K562 (cell line): Measurements from ENCODE around the gene KCNH2. TPM values are rescaled to one million over a fixed set of nuclear protein-coding genes. Genes with fewer than 3 reads are reported as not detected.
A peak's percentile ranks its signal among the peaks of the same experiment; 100 is the strongest.

Experiments
- ATAC-seq: fragments of 200-7000 bp; cut with Tn5 transposase; 3 replicates; pipeline ENCODE4 v1.9.1; 2020; ENCODE audit warnings: moderate library complexity
- BruUV-seq: library from RNA; stranded (reverse); fragments of 400-500 nt; replicated peaks from 2 replicates; lab custom pipeline; 2021; lab: Mats Ljungman, UMichigan
- CTCF ChIA-PET: fragments of 300-600 bp; formaldehyde crosslinking; extraction: SDS; loops from one replicate; lab custom pipeline; 2021; ENCODE audit warnings: low intra/inter-chr PET ratio; lab: Yijun Ruan, JAX
- POLR2A ChIA-PET: fragments of 300-600, 350-650 bp; sonication (Branson Sonifier 250); formaldehyde crosslinking; extraction: SDS; loops from one replicate; lab custom pipeline; 2021; ENCODE audit warnings: antibody characterized with exemption, inconsistent platforms; lab: Yijun Ruan, JAX
- DNase-seq, 4 experiments: peaks; one replicate each; pipeline versions ENCODE4 v3.0.0 to v3.0.0-alpha.2; 2011 to 2018; ENCODE audit warnings: low spot score in 3 of 4, mixed read lengths in 3 of 4; ENCODE audit errors: extremely low read depth in 1 of 4
- FAIRE-seq: peaks from 2 replicates; lab custom pipeline; 2011; peaks lifted over from hg19 to GRCh38; lab: Jason Lieb, UNC
- H2AFZ ChIP-seq: 2 replicates; pipeline ENCODE4 v1.6.0; 2011; ENCODE audit warnings: low read depth, low read length, control low read depth, inconsistent platforms
- H3K27ac ChIP-seq: fragments of 200-600 bp; 3 replicates; pipeline ENCODE4 v1.8.0; 2011; ENCODE audit warnings: low read depth, mild to moderate bottlenecking, control low read depth, inconsistent platforms, low read length, moderate library complexity, mixed read lengths; ENCODE audit errors: extremely low read depth
- H3K27me3 ChIP-seq, 2 experiments: fragments of 300-600 bp in 1 of 2; 2 replicates in 1 of 2; 3 replicates in 1 of 2; pipeline versions ENCODE4 v1.6.0 to v1.8.0; 2011; ENCODE audit warnings: inconsistent platforms in 2 of 2, low read length in 2 of 2, mild to moderate bottlenecking in 1 of 2, mixed read lengths in 1 of 2, moderate library complexity in 1 of 2; ENCODE audit not compliant: control insufficient read depth in 2 of 2, insufficient read depth in 2 of 2
- H3K36me3 ChIP-seq: fragments of 300-600 bp; 3 replicates; pipeline ENCODE4 v1.8.0; 2011; ENCODE audit warnings: mild to moderate bottlenecking, low read length, inconsistent platforms; ENCODE audit not compliant: control insufficient read depth, insufficient read depth
- H3K4me1 ChIP-seq, 2 experiments: fragments of 200-600 bp in 1 of 2; replicated peaks in 1 of 2; 2 replicates in 1 of 2; 3 replicates in 1 of 2; pipeline versions ENCODE4 v1.5.1 to v1.8.0; 2011; ENCODE audit warnings: inconsistent platforms in 2 of 2, low read length in 2 of 2, mild to moderate bottlenecking in 1 of 2, mixed read lengths in 1 of 2, moderate library complexity in 1 of 2; ENCODE audit not compliant: control insufficient read depth in 2 of 2, insufficient read depth in 2 of 2
- H3K4me2 ChIP-seq: 2 replicates; pipeline ENCODE4 v1.6.1; 2011; ENCODE audit warnings: low read length, control low read depth, inconsistent platforms, mixed read lengths; ENCODE audit not compliant: insufficient read depth
- H3K4me3 ChIP-seq: fragments of 200-600 bp; sonication (generic), shearing (Covaris generic); 2 replicates; pipeline ENCODE4 v1.5.1; 2016; ENCODE audit warnings: control low read depth, inconsistent platforms
- H3K79me2 ChIP-seq: fragments of 200-600 bp; 3 replicates; pipeline ENCODE4 v1.8.0; 2011; ENCODE audit warnings: low read length, inconsistent platforms; ENCODE audit not compliant: control insufficient read depth, insufficient read depth
- H3K9ac ChIP-seq, 2 experiments: 2 replicates each; pipeline versions ENCODE4 v1.6.0 to v1.6.1; 2011; ENCODE audit warnings: low read depth in 2 of 2, low read length in 2 of 2, control low read depth in 1 of 2, inconsistent platforms in 1 of 2, mild to moderate bottlenecking in 1 of 2, mixed read lengths in 1 of 2; ENCODE audit not compliant: insufficient read depth in 1 of 2
- H3K9me1 ChIP-seq: one replicate; pipeline ENCODE4 v1.6.0; 2011; ENCODE audit warnings: inconsistent platforms, mild to moderate bottlenecking, low read length, moderate library complexity; ENCODE audit not compliant: control insufficient read depth, insufficient read depth
- H3K9me3 ChIP-seq: replicated peaks from 2 replicates; pipeline ENCODE4 v1.5.1; 2011; ENCODE audit warnings: low read depth, low read length, inconsistent platforms; ENCODE audit not compliant: control insufficient read depth, insufficient read depth
- H4K20me1 ChIP-seq: replicated peaks from 2 replicates; pipeline ENCODE4 v1.6.1; 2011; ENCODE audit warnings: low read length, inconsistent platforms, mixed read lengths; ENCODE audit not compliant: control insufficient read depth, insufficient read depth
- EGR1 ChIP-seq: fragments of 450-650 bp; conservative IDR thresholded peaks from 2 replicates; pipeline ENCODE4 v1.6.1; 2017; ENCODE audit warnings: mild to moderate bottlenecking
- PTRF ChIP-seq: fragments of 450-650 bp; IDR thresholded peaks from 2 replicates; pipeline ENCODE4 v1.6.1; 2016; ENCODE audit warnings: mild to moderate bottlenecking, missing genetic modification characterization, missing compliant biosample characterization
- SP2 ChIP-seq: IDR thresholded peaks from 2 replicates; pipeline ENCODE4 v1.6.1; 2011; ENCODE audit warnings: mild to moderate bottlenecking, low read depth, low read length, moderate library complexity; ENCODE audit not compliant: poor library complexity, severe bottlenecking; ENCODE audit errors: extremely low read depth
- SREBF2 ChIP-seq: sonication (generic); formaldehyde crosslinking; IDR thresholded peaks from 2 replicates; pipeline ENCODE4 v1.4.0; 2020; ENCODE audit warnings: mild to moderate bottlenecking, missing genetic modification reagents
- THAP7 ChIP-seq: fragments of 250-450 bp; sonication (Bioruptor Pico); IDR thresholded peaks from 2 replicates; pipeline ENCODE4 v1.5.0; 2021
- ZNF274 ChIP-seq: IDR thresholded peaks from 2 replicates; pipeline ENCODE4 v1.6.1; 2011; ENCODE audit warnings: low read depth, mild to moderate bottlenecking, low read length, moderate library complexity, borderline replicate concordance
- ZNF717 ChIP-seq: fragments of 250-450 bp; sonication (Bioruptor Pico); IDR thresholded peaks from 2 replicates; pipeline ENCODE4 v1.5.0; 2021
- WGBS: fragments of 100-300 bp; shearing (Covaris generic); methylation state at CpG from one replicate; pipeline ENCODE4 v1.1.6; 2016; ENCODE audit warnings: low coverage, mixed read lengths; ENCODE audit not compliant: insufficient coverage; ENCODE audit errors: missing lambda C conversion rate; 5-methylcytosine and 5-hydroxymethylcytosine counted together
- in situ Hi-C: fragments of 300-500 bp; cut with MboI; formaldehyde crosslinking; loops from 4 replicates; pipeline ENCODE4 v1.15.0; 2018; ENCODE audit warnings: inconsistent platforms, mixed read lengths
- intact Hi-C: fragments of 100-400 bp; cut with micrococcal nuclease; formaldehyde crosslinking; loops from 2 replicates; pipeline ENCODE4 v1.14.2; 2022
- polyA plus RNA-seq, 8 experiments: library from polyadenylated mRNA; depleted of rRNA in 4 of 8; stranded (reverse) in 5 of 8; unstranded in 3 of 8; fragments of >200 nt; fragmentation: Nextera tagmentation in 2 of 8; fragmentation: Illumina TruSeq in 1 of 8; extraction: Ambion mirVana in 2 of 8; extraction: Trizol in 1 of 8; gene quantifications; 2 replicates each; pipeline versions ENCODE4 v1.2.1 to v1.2.3, GENCODE V29; 2011 to 2014; ENCODE audit warnings: inconsistent platforms in 1 of 8, missing spikeins in 1 of 8
- total RNA-seq, 7 experiments: library from RNA; depleted of rRNA in 6 of 7; stranded (reverse); fragments of >200 nt in 6 of 7; fragmentation: Illumina TruSeq in 2 of 7; extraction: Trizol in 2 of 7; gene quantifications; 2 replicates each; pipeline versions ENCODE4 v1.2.1 to v1.2.3, GENCODE V29; 2011 to 2021; ENCODE audit warnings: low replicate concordance in 1 of 7
- TF ChIP-seq, protein P1 (sequence below): sonication (generic); formaldehyde crosslinking; IDR thresholded peaks from 2 replicates; pipeline ENCODE4 v1.8.0; 2022; ENCODE audit warnings: mild to moderate bottlenecking, missing genetic modification reagents
- TF ChIP-seq, protein P2 (sequence below): fragments of 450-650 bp; IDR thresholded peaks from 2 replicates; pipeline ENCODE4 v1.6.1; 2016; ENCODE audit warnings: missing biosample characterization, missing genetic modification characterization
- TF ChIP-seq, protein P3 (sequence below): sonication (generic); formaldehyde crosslinking; IDR thresholded peaks from 2 replicates; pipeline ENCODE4 v1.8.0; 2022; ENCODE audit warnings: mild to moderate bottlenecking, missing genetic modification reagents
- TF ChIP-seq, protein P4 (sequence below): IDR thresholded peaks from 2 replicates; pipeline ENCODE4 v1.6.1; 2011; ENCODE audit not compliant: insufficient read length; ENCODE audit errors: extremely low read depth

Gene KCNH2
- total and polyA plus RNA-seq, 9 of the 15 experiments (the other 6 are each of a cell fraction or from before 2014, with no cell fraction given) = 18.1 to 368 (median 218) TPM

DNA sequence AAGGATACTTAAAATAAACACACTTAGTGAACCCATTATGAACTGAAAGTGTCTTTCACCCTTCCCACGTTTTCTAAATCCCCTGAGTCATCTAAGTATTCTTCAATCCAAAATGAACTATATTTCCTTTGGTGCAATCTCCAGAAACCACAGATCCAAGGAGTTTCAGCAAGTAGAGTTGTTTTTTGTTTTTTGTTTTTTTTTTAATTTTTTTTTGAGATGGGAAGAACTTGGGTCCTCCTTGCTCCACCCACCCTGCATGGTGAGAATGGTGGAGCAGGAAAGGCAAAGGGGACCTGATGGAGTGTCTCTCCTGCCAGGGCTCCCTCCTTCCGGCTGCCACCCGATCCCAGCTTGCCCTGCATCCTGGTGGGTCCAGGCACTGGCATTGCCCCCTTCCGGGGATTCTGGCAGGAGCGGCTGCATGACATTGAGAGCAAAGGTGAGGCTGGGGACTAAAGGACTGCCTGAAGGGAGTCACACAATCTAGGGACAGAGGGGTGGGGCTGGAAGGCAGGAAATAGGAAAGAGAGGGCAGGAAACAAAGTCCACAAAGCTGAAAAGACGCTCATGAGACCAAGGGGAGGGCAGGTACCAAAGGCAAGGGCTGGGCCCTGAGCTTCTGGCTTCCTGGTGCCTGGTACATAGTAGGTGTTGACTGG, 34.0 kb upstream of the KCNH2 start:
- no peak for ATAC-seq
- peak overlapping the region; percentile 77 to 83 for H3K9ac ChIP-seq
- H3K27ac ChIP-seq = peak overlapping the region; percentile 58
- peaks cover 40 to 84% of the 10 kb centered on the region in 2 experiments for H3K4me1 ChIP-seq
- intact Hi-C loops = loop anchor here (10.0 kb wide), 1 partner anchor 163 kb away; no protein-coding TSS in a partner anchor
- in situ Hi-C loops = no loop called here
- no TSS peak for BruUV-seq
- peak overlapping the region; percentile 69 for H3K4me2 ChIP-seq
- no peaks in the 10 kb centered on the region for H4K20me1 ChIP-seq
- peak overlapping the region; percentile 27; the same call in 1 of the 2 replicates for H3K4me3 ChIP-seq
- no peaks in the 10 kb centered on the region for H3K9me1 ChIP-seq
- no peaks in the 10 kb centered on the region; a peak in 1 of 5 replicates for H3K27me3 ChIP-seq
- CTCF ChIA-PET = interaction anchor here (0.6 to 1.6 kb wide), 3 partner anchors 9 to 99 kb away, joined by 3 to 5 read pairs (median 4); no protein-coding TSS in a partner anchor
- peaks cover 45% of the 10 kb centered on the region for H3K79me2 ChIP-seq
- FAIRE-seq = peak; percentile 71
- peak overlapping the region; percentile 9 for H2AFZ ChIP-seq
- DNase-seq = no peak
- WGBS = 51% methylated on average over 6 of the region's 6 CpGs
- H3K9me3 ChIP-seq = no peaks in the 10 kb centered on the region
- H3K36me3 ChIP-seq = peaks cover 40% of the 10 kb centered on the region; the same call in 2 of the 3 replicates
- POLR2A ChIA-PET = interaction anchor here (0.6 to 8.4 kb wide), 4 partner anchors 12 to 216 kb away, joined by 3 to 146 read pairs (median 4); partner anchors contain the start of genes ABCB8 and ATG9B
- TF ChIP-seq EGR1 (no peak), ZNF274 (no peak), SREBF2 (CRISPR knock-in tag) (peak; percentile 41; the same call in 1 of the 2 replicates), ZNF717 (CRISPR knock-in tag) (no peak), PTRF (tag) (no peak), THAP7 (no peak), SP2 (no peak)
- TF ChIP-seq, protein P1, sequence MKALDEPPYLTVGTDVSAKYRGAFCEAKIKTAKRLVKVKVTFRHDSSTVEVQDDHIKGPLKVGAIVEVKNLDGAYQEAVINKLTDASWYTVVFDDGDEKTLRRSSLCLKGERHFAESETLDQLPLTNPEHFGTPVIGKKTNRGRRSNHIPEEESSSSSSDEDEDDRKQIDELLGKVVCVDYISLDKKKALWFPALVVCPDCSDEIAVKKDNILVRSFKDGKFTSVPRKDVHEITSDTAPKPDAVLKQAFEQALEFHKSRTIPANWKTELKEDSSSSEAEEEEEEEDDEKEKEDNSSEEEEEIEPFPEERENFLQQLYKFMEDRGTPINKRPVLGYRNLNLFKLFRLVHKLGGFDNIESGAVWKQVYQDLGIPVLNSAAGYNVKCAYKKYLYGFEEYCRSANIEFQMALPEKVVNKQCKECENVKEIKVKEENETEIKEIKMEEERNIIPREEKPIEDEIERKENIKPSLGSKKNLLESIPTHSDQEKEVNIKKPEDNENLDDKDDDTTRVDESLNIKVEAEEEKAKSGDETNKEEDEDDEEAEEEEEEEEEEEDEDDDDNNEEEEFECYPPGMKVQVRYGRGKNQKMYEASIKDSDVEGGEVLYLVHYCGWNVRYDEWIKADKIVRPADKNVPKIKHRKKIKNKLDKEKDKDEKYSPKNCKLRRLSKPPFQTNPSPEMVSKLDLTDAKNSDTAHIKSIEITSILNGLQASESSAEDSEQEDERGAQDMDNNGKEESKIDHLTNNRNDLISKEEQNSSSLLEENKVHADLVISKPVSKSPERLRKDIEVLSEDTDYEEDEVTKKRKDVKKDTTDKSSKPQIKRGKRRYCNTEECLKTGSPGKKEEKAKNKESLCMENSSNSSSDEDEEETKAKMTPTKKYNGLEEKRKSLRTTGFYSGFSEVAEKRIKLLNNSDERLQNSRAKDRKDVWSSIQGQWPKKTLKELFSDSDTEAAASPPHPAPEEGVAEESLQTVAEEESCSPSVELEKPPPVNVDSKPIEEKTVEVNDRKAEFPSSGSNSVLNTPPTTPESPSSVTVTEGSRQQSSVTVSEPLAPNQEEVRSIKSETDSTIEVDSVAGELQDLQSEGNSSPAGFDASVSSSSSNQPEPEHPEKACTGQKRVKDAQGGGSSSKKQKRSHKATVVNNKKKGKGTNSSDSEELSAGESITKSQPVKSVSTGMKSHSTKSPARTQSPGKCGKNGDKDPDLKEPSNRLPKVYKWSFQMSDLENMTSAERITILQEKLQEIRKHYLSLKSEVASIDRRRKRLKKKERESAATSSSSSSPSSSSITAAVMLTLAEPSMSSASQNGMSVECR (CRISPR knock-in tag) = no peak
- TF ChIP-seq, protein P2, sequence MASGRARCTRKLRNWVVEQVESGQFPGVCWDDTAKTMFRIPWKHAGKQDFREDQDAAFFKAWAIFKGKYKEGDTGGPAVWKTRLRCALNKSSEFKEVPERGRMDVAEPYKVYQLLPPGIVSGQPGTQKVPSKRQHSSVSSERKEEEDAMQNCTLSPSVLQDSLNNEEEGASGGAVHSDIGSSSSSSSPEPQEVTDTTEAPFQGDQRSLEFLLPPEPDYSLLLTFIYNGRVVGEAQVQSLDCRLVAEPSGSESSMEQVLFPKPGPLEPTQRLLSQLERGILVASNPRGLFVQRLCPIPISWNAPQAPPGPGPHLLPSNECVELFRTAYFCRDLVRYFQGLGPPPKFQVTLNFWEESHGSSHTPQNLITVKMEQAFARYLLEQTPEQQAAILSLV (tag) = no peak
- TF ChIP-seq, protein P3, sequence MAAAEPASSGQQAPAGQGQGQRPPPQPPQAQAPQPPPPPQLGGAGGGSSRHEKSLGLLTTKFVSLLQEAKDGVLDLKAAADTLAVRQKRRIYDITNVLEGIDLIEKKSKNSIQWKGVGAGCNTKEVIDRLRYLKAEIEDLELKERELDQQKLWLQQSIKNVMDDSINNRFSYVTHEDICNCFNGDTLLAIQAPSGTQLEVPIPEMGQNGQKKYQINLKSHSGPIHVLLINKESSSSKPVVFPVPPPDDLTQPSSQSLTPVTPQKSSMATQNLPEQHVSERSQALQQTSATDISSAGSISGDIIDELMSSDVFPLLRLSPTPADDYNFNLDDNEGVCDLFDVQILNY (CRISPR knock-in tag) = no peak
- TF ChIP-seq, protein P4, sequence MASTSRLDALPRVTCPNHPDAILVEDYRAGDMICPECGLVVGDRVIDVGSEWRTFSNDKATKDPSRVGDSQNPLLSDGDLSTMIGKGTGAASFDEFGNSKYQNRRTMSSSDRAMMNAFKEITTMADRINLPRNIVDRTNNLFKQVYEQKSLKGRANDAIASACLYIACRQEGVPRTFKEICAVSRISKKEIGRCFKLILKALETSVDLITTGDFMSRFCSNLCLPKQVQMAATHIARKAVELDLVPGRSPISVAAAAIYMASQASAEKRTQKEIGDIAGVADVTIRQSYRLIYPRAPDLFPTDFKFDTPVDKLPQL = no peak
